Measurements from ENCODE around the gene TSPAN15.

The TSPAN15 gene

DNA sequence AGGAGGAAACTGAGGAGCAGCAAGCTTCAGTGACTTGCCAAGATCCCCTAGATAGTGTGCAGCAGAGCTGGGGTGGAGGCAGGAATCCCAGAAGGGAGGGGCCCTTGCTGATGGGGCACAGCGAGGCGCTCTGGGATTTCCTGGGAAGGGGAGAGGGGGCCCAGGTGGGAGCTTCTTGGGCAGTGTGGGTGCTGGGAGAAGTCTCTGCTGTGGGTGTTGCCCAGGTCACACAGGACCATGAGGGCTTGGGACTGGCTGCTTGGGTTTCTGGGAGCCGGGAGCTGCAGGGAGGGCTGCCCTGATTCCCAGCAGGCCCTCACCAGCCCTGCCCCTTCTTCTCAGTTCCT lies 55.2 kb downstream of the TSPAN15 start:
- Histone ChIP-seq H3K4me1 (ENCODE audit: control insufficient read depth, insufficient read depth, low read length, poor library complexity, severe bottlenecking) (no peaks in the 10 kb centered on the region), H3K9me3 (ENCODE audit: control insufficient read depth, low read length) (no peaks in the 10 kb centered on the region), H3K27ac (ENCODE audit: low read depth, low read length, severe bottlenecking) (no peak overlapping the region), H3K36me3 (ENCODE audit: control insufficient read depth, insufficient read depth, low read length) (no peaks in the 10 kb centered on the region), H3K4me3 (ENCODE audit: extremely low read depth, insufficient read depth, low read length, poor library complexity, severe bottlenecking) (no peak overlapping the region)
- WGBS, 2 experiments (ENCODE audit: insufficient coverage in 2 of 2): 86 to 100% methylated on average over 1 to 3 of the region's 3 CpGs

GRCh38 chr10:69506834-69507713 lies 55.8 kb downstream of the TSPAN15 start:
- no peaks in the 10 kb centered on the region for H3K9me3 ChIP-seq (ENCODE audit: control insufficient read depth, low read length)
- H3K4me3 ChIP-seq (ENCODE audit: extremely low read depth, insufficient read depth, low read length, poor library complexity, severe bottlenecking): no peak overlapping the region
- H3K27ac ChIP-seq (ENCODE audit: low read depth, low read length, severe bottlenecking): no peak overlapping the region
- 81 to 84% methylated on average over 14 to 16 of the region's 19 CpGs for WGBS, 2 experiments (ENCODE audit: insufficient coverage in 2 of 2)
- no peaks in the 10 kb centered on the region for H3K4me1 ChIP-seq (ENCODE audit: control insufficient read depth, insufficient read depth, low read length, poor library complexity, severe bottlenecking)
- no peaks in the 10 kb centered on the region for H3K36me3 ChIP-seq (ENCODE audit: control insufficient read depth, insufficient read depth, low read length)

GRCh38 chr10:69508738-69509340 lies 57.6 kb downstream of the TSPAN15 start:
- 88 to 91% methylated on average over 3 to 6 of the region's 7 CpGs for WGBS, 2 experiments (ENCODE audit: insufficient coverage in 2 of 2)
- Histone ChIP-seq H3K4me1 (ENCODE audit: control insufficient read depth, insufficient read depth, low read length, poor library complexity, severe bottlenecking) (no peaks in the 10 kb centered on the region), H3K36me3 (ENCODE audit: control insufficient read depth, insufficient read depth, low read length) (no peaks in the 10 kb centered on the region), H3K27ac (ENCODE audit: low read depth, low read length, severe bottlenecking) (no peak overlapping the region), H3K9me3 (ENCODE audit: control insufficient read depth, low read length) (no peaks in the 10 kb centered on the region), H3K4me3 (ENCODE audit: extremely low read depth, insufficient read depth, low read length, poor library complexity, severe bottlenecking) (no peak overlapping the region)

GRCh38 chr10:69512901-69513300 lies 61.6 kb downstream of the TSPAN15 start:
- H3K27ac ChIP-seq (ENCODE audit: low read depth, low read length, severe bottlenecking): no peak overlapping the region
- H3K36me3 ChIP-seq (ENCODE audit: control insufficient read depth, insufficient read depth, low read length): no peaks in the 10 kb centered on the region
- WGBS, 2 experiments (ENCODE audit: insufficient coverage in 2 of 2): no CpG with 5 or more reads among the region's 2 CpGs
- no peak overlapping the region for H3K4me3 ChIP-seq (ENCODE audit: extremely low read depth, insufficient read depth, low read length, poor library complexity, severe bottlenecking)
- no peaks in the 10 kb centered on the region for H3K4me1 ChIP-seq (ENCODE audit: control insufficient read depth, insufficient read depth, low read length, poor library complexity, severe bottlenecking)
- H3K9me3 ChIP-seq (ENCODE audit: control insufficient read depth, low read length): no peaks in the 10 kb centered on the region

DNA sequence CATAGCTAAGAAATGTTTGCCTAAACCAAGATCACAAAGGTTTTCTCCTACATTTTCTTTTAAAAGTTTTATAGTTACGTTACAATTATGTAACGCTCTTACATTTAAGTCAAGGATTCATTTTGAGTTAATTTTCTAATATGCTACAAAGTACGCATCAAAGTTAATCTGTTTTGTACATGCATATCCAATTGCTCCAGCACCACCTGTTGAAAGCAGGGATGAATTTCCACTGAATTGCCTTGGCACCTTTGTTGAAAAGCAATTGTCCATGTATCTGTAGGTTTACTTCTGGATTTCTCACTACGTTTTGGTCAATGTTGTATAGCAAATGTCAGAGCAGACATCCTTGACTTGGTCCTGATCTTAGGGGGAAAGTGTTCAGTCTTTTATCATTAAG lies 62.4 kb downstream of the TSPAN15 start:
- H3K36me3 ChIP-seq (ENCODE audit: control insufficient read depth, insufficient read depth, low read length): no peaks in the 10 kb centered on the region
- no peaks in the 10 kb centered on the region for H3K4me1 ChIP-seq (ENCODE audit: control insufficient read depth, insufficient read depth, low read length, poor library complexity, severe bottlenecking)
- 71% methylated on average over 3 of the region's 4 CpGs; no CpG with 5 or more reads in 1 of the 2 experiments for WGBS, 2 experiments (ENCODE audit: insufficient coverage in 2 of 2)
- H3K27ac ChIP-seq (ENCODE audit: low read depth, low read length, severe bottlenecking): no peak overlapping the region
- no peak overlapping the region for H3K4me3 ChIP-seq (ENCODE audit: extremely low read depth, insufficient read depth, low read length, poor library complexity, severe bottlenecking)
- H3K9me3 ChIP-seq (ENCODE audit: control insufficient read depth, low read length): no peaks in the 10 kb centered on the region

- 25 to 48% methylated on average over 2 to 7 of the region's 11 CpGs for WGBS, 2 experiments (ENCODE audit: insufficient coverage in 2 of 2)
- H3K9me3 ChIP-seq (ENCODE audit: control insufficient read depth, low read length): no peaks in the 10 kb centered on the region
- H3K4me1 ChIP-seq (ENCODE audit: control insufficient read depth, insufficient read depth, low read length, poor library complexity, severe bottlenecking): no peaks in the 10 kb centered on the region
- H3K36me3 ChIP-seq (ENCODE audit: control insufficient read depth, insufficient read depth, low read length): no peaks in the 10 kb centered on the region
- H3K4me3 ChIP-seq (ENCODE audit: extremely low read depth, insufficient read depth, low read length, poor library complexity, severe bottlenecking): no peak overlapping the region
- no peak overlapping the region for H3K27ac ChIP-seq (ENCODE audit: low read depth, low read length, severe bottlenecking)
Observed at GRCh38 chr10:69515699-69516259, 64.5 kb downstream of the TSPAN15 start.

DNA sequence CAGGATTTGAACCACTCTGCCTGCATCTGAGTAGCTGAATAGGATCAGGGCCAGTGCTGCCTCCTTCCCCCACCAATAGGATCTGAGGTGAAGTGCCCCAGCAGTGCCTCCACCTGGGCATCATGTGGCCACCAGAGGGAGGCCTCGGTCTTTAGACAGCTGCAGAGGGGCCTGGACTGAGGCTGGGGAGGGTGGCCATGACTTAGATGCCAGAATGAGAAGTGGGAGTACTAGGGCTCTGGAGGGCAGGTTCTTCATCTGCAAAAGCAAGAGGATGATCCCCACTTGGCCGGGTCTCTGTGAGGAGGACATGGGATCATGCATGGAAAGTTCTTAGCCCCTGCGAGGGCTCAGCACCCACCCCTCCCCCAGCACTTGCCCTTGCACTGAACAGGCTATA lies 65.1 kb downstream of the TSPAN15 start:
- no peaks in the 10 kb centered on the region for H3K4me1 ChIP-seq (ENCODE audit: control insufficient read depth, insufficient read depth, low read length, poor library complexity, severe bottlenecking)
- no peaks in the 10 kb centered on the region for H3K9me3 ChIP-seq (ENCODE audit: control insufficient read depth, low read length)
- H3K27ac ChIP-seq (ENCODE audit: low read depth, low read length, severe bottlenecking): no peak overlapping the region
- no peak overlapping the region for H3K4me3 ChIP-seq (ENCODE audit: extremely low read depth, insufficient read depth, low read length, poor library complexity, severe bottlenecking)
- no peaks in the 10 kb centered on the region for H3K36me3 ChIP-seq (ENCODE audit: control insufficient read depth, insufficient read depth, low read length)
- WGBS, 2 experiments (ENCODE audit: insufficient coverage in 2 of 2): 6 to 51% methylated on average over 2 of the region's 3 CpGs

DNA sequence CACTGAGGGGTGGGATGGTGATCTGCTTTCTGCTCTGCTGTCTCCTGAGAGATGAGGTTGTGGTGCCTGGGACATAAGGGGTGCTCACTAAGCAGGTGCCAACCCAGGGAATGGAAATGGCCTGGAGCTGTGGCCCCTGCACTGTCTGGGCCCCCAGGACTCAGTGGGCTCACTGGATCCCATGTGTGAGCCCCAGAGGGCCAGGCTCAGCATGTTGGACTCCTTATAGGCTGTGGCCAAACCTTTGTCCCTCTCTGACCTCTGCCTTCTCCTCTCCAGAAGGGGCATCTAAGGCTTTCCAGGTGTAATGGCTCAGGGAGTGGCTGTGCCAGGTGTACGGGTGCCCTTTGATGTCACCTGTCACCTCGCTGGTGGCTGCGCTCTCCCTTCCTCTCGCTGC lies 65.5 kb downstream of the TSPAN15 start:
- Histone ChIP-seq H3K9me3 (ENCODE audit: control insufficient read depth, low read length) (no peaks in the 10 kb centered on the region), H3K36me3 (ENCODE audit: control insufficient read depth, insufficient read depth, low read length) (no peaks in the 10 kb centered on the region), H3K27ac (ENCODE audit: low read depth, low read length, severe bottlenecking) (no peak overlapping the region), H3K4me3 (ENCODE audit: extremely low read depth, insufficient read depth, low read length, poor library complexity, severe bottlenecking) (no peak overlapping the region), H3K4me1 (ENCODE audit: control insufficient read depth, insufficient read depth, low read length, poor library complexity, severe bottlenecking) (no peaks in the 10 kb centered on the region)
- 74 to 100% methylated on average over 1 to 4 of the region's 4 CpGs for WGBS, 2 experiments (ENCODE audit: insufficient coverage in 2 of 2)

DNA sequence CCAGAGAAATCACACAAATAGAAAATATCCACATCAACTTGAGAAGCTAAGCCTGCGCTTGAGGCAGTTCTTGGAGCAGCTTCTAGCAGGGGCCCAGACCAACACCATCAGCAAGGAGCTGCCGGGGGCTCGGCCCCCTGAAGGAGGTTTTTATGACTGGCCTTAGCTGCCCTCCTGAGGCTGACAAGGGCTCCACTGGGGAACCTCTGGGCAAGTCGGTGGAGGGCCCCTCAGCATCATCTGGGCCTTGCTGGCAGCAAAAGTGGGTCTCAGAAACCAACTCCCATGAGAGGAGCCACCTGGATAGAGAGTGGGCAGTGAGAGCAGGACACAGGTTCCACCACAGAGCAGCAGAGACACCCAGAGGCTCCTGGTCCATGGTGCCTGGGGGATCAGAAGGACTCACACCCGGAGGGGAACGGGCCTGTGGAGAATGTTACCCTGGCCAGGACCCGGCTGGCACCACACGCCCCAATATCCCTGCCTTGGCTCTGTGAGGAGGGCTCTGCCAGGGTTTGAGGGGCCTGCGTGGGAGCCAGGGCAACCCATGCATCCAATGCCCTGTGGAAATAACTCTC lies 66.1 kb downstream of the TSPAN15 start:
- H3K4me1 ChIP-seq (ENCODE audit: control insufficient read depth, insufficient read depth, low read length, poor library complexity, severe bottlenecking): no peaks in the 10 kb centered on the region
- no peak overlapping the region for H3K27ac ChIP-seq (ENCODE audit: low read depth, low read length, severe bottlenecking)
- H3K4me3 ChIP-seq (ENCODE audit: extremely low read depth, insufficient read depth, low read length, poor library complexity, severe bottlenecking): no peak overlapping the region
- H3K9me3 ChIP-seq (ENCODE audit: control insufficient read depth, low read length): no peaks in the 10 kb centered on the region
- 80 to 84% methylated on average over 9 of the region's 9 CpGs for WGBS, 2 experiments (ENCODE audit: insufficient coverage in 2 of 2)
- no peaks in the 10 kb centered on the region for H3K36me3 ChIP-seq (ENCODE audit: control insufficient read depth, insufficient read depth, low read length)

GRCh38 chr10:69527961-69528360 lies 76.7 kb downstream of the TSPAN15 start:
- no peaks in the 10 kb centered on the region for H3K9me3 ChIP-seq (ENCODE audit: control insufficient read depth, low read length)
- H3K4me3 ChIP-seq (ENCODE audit: extremely low read depth, insufficient read depth, low read length, poor library complexity, severe bottlenecking): no peak overlapping the region
- H3K36me3 ChIP-seq (ENCODE audit: control insufficient read depth, insufficient read depth, low read length): no peaks in the 10 kb centered on the region
- no peaks in the 10 kb centered on the region for H3K4me1 ChIP-seq (ENCODE audit: control insufficient read depth, insufficient read depth, low read length, poor library complexity, severe bottlenecking)
- H3K27ac ChIP-seq (ENCODE audit: low read depth, low read length, severe bottlenecking): no peak overlapping the region
- 92 to 93% methylated on average over 11 of the region's 11 CpGs for WGBS, 2 experiments (ENCODE audit: insufficient coverage in 2 of 2)

Measured in mesodermal cell (in vitro differentiated cells).